GM12875 (cell line): Measurements from ENCODE around the gene VPS8.
"Not testable (repeated sequence)": the region's sequence is repeated elsewhere in the genome, so short reads cannot be mapped to it uniquely, and the experiment has no call there.

ENCODE experiments used
- H3K4me3 ChIP-seq: one replicate; pipeline ENCODE4 v1.5.1; 2011; ENCODE audit warnings: low read depth, low read length, control low read depth
- CTCF ChIP-seq: IDR thresholded peaks from 2 replicates; pipeline ENCODE4 v1.5.1; 2011; ENCODE audit warnings: low read depth, mild to moderate bottlenecking, control low read depth, inconsistent platforms, low read length, moderate library complexity, borderline replicate concordance; ENCODE audit not compliant: insufficient read depth

Gene VPS8

GRCh38 chr3:184977796-184978195 lies 165.8 kb downstream of the VPS8 start:
- TF ChIP-seq CTCF: no peak
- H3K4me3 ChIP-seq: no peak overlapping the region

DNA sequence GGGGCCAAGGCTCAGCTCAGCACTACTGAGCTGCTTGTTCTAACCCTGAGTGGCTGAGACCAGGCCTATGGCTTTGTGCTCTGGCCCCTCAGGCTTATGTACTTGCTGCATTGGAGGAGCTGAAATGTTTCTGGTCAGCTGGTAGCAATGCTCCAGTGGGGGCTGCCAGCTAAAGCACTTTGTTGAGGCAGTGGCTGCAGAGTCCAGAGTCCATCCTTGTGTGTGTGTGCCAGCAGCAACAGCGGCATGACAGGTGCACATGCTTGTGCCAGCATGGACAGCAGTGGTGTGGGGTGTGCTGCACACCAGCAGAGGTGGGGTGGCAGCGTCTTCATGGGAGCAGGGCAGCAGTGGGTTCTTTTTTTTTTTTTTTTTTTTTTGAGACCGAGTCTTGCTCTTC lies 169.1 kb downstream of the VPS8 start:
- no peak for TF ChIP-seq CTCF
- no peak overlapping the region for H3K4me3 ChIP-seq

- H3K4me3 ChIP-seq: no peak overlapping the region
- TF ChIP-seq CTCF: no peak
Observed at GRCh38 chr3:184982076-184982475, 170.1 kb downstream of the VPS8 start.

- no peak for TF ChIP-seq CTCF
Observed at GRCh38 chr3:184985586-184985985, 173.6 kb downstream of the VPS8 start.

GRCh38 chr3:184986366-184986889 lies 174.5 kb downstream of the VPS8 start:
- no peak for TF ChIP-seq CTCF
- H3K4me3 ChIP-seq: no peak overlapping the region

More at GRCh38 chr3:184985586-184985985, 173.6 kb downstream of the VPS8 start:
- H3K4me3 ChIP-seq: no peak overlapping the region

- no peak for TF ChIP-seq CTCF
- H3K4me3 ChIP-seq: no peak overlapping the region
Observed at GRCh38 chr3:184993394-184993793, 181.4 kb downstream of the VPS8 start.

DNA sequence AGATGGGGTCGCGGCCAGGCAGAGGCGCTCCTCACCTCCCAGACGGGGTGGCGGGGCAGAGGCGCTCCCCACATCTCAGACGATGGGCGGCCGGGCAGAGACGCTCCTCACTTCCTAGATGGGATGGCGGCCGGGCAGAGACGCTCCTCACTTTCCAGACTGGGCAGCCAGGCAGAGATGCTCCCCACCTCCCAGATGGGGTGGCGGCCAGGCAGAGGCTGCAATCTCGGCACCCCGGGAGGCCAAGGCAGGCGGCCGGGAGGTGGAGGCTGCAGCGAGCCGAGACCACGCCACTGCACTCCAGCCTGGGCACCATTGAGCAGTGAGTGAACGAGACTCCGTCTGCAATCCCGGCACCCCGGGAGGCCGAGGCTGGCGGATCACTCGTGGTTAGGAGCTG lies 191.9 kb downstream of the VPS8 start:
- not testable (repeated sequence) for H3K4me3 ChIP-seq

DNA sequence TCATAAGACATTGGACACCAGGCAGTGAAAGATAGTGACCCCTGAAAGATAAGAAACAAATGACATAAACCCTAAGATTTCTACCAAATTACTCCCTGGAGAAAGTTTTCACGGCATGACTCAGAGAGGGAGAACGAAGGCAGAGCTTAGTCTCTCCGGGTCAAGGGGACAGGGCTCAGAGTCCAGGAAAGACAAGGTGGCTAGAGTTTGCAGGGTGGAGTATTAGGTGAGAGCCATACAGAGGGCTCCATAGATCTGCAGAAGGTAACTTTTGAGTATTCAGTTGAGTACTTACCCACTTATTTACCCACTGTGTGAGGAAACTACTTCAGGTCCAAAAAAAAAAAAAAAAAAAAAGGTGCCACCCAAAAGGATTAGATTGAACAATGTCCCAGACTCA lies 197.7 kb downstream of the VPS8 start:
- TF ChIP-seq CTCF: no peak
- H3K4me3 ChIP-seq: no peak overlapping the region

DNA sequence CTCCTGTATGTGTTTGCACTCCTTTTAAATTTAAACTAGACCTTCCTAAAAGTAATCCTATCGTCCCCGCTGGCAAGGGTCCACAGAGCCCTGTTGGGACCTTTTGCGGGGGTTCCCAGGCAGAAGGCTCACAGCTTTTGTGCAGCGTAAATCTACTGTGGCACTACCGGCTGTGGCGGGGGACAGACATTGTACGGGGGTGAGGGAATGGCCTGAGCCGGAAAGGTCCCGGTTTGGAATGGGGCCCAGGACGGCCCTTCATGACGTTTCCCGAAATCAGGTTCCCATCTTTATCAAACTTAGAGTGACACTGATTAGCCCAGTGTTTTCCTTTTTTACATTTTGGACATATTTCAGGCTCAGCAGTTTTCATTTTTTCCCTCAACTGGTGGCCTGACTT lies 205.6 kb downstream of the VPS8 start:
- not testable (repeated sequence) for H3K4me3 ChIP-seq

GRCh38 chr3:185017996-185018395 lies 206.0 kb downstream of the VPS8 start:
- H3K4me3 ChIP-seq: not testable (repeated sequence)
